ENCODE measurements around the gene MAGI3.

GRCh38 chr1:113423826-113424225, 33.5 kb downstream of the MAGI3 start:
- TF ChIP-seq CTCF (conservative IDR thresholded peaks at IDR 0.05; ENCODE audit: low read length) (no peak), EZH2phosphoT487 (IDR thresholded peaks at IDR 0.05; ENCODE audit: borderline replicate concordance, low read depth, low read length) (no peak)

Data from OCI-LY7 (cell line).